HK-2 (cell line): ENCODE data around the gene DNAJB1.
A peak's percentile ranks its signal among the peaks of the same experiment; 100 is the strongest.
"Not testable (repeated sequence)": the region's sequence is repeated elsewhere in the genome, so short reads cannot be mapped to it uniquely, and the experiment has no call there.

ENCODE experiments used
- DNase-seq: peaks from one replicate; pipeline ENCODE4 v3.0.0-alpha.2; 2018; ENCODE audit not compliant: unreplicated experiment

Gene DNAJB1

GRCh38 chr19:14517840-14518505, at the start of gene DNAJB1:
Gene DNAJB1, minus strand, starts transcription at chr19:14518397. Its CDS starts 48 bp downstream, at chr19:14518349.
- peak; percentile 73 for DNase-seq

DNA sequence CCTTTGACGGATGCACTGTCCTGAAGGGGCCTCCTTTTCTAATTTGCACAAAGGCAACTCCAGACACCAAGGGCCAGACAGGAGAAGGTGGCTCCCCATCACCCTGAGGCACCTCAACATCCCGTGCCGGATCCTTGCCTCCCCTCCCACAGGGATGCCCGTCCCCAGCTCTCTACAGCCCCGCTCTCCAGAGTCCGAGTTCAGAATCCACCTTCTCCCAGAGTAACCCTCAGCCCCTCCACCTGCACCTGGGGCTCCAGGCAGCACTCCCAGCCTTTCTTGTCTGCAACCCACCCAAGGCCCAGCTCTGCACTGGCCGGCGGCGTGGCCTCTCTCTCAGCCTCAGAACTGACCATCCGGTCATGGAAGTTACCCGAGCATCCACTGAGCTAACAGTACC, 48.9 kb upstream of the DNAJB1 start:
- DNase-seq: no peak

GRCh38 chr19:14566712-14567077, 48.5 kb upstream of the DNAJB1 start:
- DNase-seq: no peak

DNA sequence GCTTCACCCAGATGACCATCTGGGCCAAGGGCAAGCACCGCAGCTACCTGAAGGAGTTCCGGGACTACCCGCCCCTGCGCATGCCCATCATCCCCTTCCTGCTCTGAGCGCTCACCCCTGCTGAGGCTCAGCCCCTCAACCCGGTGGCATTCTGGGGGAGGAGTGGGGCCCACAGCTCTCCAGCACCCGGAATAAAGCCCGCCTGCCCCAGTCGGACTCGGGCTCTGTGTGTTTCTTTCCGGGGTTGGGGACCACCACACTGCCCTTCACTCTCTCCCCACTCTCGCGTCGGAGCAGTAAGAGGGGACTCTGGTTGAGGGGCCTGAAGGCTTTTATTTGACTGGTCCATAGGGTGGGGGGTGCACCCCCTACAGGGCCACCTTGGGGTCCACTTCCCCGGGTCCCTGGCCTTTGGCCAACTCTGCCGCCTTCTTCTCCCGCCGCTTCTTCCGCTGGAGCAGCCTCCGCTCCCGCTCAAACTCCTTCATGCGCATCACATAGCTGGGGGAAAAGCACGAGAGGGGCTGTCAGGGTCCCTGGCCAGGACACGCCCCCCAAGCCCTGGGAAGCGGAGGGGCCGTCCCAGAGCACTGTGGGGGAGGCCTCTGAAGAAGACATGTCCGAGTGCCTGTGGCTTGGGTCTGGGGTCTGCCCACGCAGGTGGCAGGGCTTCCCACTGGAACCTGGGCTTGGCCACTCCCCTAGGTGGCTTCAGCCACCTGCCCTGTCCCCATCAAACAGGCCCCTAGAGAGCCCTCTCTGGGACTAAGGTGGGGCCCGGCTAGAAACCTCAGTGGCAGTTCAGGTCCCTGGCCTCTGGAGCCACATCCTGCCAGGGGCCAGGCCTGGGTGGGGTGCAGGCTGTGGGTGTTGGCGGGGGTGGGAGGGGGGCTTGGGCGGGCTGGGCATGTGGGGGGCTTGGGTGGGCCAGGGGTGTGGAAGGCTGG, 47.8 kb upstream of the DNAJB1 start:
- DNase-seq: no peak

GRCh38 chr19:14565298-14565679, 47.1 kb upstream of the DNAJB1 start:
- DNase-seq: no peak

DNA sequence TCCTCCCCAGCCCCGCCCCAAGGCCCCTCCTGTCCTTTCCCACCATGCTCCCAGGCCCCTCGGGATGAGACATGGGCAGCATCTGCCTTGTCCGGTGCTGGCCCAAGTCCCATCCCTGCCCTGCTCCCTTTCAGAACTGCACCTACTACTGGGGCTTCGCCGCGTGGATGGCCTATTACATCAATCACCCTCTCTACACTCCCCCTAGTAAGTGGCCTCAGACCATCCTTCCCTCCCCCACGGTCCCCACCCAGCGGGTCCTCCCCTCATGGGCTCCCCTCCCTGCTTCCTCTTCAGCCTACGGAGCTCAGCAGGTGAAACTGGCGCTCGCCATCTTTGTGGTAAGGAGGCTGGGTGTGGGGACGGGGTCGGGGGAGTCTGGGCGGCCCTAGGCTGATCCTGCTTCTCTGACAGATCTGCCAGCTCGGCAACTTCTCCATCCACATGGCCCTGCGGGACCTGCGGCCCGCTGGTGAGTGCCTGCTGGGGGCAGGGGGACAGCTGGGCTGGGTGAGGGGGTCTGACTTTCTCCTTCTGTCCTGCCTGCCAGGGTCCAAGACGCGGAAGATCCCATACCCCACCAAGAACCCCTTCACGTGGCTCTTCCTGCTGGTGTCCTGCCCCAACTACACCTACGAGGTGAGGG, 46.6 kb upstream of the DNAJB1 start:
- DNase-seq: not testable (repeated sequence)

DNA sequence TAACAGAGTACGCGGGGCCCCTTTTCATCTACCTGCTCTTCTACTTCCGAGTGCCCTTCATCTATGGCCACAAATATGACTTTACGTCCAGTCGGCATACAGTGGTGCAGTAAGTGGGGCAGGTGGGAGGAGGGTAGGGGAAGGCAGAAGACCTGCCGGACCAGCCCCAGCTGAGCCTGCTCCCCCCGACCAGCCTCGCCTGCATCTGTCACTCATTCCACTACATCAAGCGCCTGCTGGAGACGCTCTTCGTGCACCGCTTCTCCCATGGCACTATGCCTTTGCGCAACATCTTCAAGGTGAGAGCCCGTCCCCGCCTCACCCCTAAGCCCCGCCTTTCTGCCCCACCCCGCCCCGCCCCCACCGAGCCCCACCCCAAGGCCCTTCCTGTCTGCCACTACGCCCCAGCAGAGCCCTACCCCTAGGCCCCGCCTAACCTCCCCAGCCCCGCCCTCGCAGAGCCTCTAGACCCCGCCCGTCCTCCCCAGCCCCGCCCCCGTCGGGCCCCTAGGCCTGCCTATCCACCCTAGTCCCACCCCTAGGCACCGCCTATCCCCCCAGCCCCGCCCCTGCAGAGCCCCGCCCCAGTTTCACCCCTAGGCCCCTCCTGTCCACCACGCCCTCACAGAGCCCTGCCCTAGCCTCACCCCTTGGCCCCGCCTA, 45.9 kb upstream of the DNAJB1 start:
- no peak for DNase-seq

DNA sequence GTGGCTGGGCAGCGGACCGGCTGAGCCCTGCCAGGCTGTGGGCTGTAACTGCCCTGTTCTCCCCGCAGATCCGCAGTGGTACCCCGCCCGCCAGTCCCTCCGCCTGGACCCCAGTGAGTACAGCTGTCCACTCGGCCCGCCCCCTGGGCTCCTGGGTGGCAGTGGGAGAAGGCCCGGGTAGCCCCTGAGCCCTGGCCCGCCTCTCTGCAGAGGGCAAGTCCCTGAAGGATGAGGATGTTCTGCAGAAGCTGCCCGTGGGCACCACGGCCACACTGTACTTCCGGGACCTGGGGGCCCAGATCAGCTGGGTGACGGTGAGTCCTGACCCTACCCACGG, 45.4 kb upstream of the DNAJB1 start:
- no peak for DNase-seq

DNA sequence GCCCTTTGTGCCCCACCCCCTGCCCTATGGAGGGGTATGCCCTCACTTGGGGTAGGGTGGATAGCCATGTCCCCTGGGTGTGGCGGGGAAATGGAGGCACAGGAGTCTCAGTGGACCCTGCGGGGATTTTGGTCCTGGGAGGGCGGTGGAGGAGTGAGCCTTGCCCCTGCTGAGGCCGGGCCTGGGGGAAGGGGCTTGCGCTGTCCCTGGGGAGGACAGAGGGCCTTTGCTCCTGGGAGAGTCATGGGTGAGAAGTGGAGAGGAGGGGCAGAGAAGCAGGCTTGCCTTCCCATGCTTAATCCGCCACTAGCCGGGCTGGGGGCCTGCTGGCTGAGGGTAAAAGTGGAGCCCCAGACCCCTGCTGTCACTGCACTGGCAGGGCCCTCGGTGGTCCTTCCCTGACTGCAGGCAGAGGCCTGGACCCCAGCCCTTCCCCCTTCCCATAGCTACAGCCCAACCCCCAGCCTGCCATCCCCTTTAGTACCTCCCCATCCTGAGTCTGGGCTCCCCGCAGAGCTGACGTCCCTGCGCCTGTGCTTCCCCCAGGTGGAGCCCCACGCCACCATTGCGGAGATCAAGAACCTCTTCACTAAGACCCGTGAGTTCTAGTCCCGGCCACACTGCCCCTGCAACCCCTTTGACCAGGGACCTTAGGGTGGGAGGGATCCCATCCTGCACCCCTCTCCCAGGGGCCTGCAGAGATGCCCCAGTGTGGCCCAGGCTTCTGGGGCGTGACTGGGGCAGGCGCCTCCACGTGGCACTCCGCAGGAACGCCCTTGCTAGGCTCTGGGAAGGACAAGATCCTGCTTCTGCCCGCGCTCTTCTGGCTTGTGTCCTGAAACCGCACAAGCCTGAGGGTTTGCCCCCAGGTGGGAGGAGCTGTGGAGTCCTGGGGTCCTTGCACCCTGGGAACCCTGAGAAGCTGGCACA, 44.7 kb upstream of the DNAJB1 start:
- no peak for DNase-seq

- peak; percentile 67 for DNase-seq
These were observed 43.7 kb upstream of the DNAJB1 start for GRCh38 chr19:14561847-14562351.

GRCh38 chr19:14561249-14561648, 43.1 kb upstream of the DNAJB1 start:
- no peak for DNase-seq

DNA sequence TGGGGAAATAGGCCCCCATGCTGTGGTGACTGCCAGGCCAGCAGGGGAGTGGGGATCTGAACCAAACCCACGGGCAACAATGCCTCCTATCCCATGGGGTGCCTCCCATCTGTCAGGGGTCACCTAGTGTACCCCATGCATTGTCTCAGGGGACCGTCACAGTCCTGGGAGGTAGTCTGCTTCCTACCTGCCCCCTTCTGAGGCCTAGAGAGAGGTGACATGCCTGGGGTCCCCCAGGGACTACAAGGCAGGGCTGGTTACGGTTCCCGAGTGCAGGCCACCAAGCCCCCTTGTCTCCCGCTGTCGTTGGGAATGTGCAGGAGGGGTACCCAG, 42.5 kb upstream of the DNAJB1 start:
- DNase-seq: no peak

GRCh38 chr19:14559916-14560775, 41.9 kb upstream of the DNAJB1 start:
- DNase-seq: no peak

GRCh38 chr19:14558370-14559066, 40.3 kb upstream of the DNAJB1 start:
- DNase-seq: no peak

DNA sequence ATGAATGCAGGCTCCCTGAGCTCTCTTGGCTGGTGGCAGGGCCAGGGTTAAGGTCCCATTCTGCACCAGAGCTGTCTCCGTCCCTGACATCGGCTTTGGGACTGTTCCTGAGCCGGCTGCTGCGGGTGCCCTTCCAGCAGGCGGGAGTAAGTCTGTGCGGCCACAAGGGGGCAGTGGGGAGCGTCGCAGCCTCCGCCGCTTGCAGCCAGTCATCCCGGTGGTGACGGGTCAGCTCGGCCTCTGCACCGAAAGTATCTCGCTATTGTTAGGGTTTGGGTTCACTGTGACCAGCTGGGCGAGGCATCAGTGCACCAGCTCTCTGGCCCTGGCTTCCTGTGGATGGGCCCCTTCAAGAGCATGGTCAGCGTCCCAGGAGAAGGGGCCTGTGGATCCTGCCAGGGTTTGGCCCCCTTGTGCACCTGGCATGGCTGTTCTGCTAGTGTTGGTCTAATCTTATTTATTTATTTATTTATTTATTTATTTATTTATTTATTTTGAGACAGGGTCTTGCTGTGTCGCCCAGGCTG, 38.5 kb upstream of the DNAJB1 start:
- peak; percentile 73 for DNase-seq

DNA sequence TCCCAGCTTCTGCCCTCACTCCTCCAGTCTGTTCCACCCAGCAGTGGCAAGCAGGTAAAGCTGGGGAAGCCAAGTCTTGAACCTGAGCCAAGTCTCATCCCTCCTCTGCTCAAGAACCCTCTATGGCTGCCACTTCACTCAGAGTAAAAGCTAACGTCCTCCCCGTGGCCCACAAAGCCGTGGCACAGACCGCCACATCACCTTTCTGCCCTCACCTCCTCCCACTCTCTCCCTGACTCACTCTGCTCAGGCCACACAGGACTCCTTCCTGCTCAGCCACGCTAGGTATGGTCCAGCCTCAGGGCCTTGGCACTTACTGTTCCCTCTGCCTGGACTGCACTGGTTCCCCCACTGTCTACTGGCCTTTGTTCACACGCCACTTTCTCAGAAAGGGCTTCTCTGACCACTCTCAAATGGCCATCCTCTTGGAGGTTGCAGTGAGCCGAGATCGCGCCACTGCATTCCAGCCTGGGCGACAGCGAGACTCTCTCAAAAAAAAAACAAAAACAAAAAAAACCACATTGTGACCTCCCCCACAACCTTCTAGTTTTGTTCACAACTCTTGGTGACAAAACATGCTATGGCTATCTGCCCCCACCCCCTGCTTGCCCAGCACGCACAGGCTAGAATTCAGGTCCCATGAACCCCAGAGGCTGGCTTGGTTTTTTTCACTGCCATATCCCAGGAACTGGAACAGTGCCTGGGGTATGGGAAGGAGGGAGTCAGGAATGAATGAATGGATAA, 37.9 kb upstream of the DNAJB1 start:
- DNase-seq: peak; percentile 56

GRCh38 chr19:14554382-14554812, 36.2 kb upstream of the DNAJB1 start:
- no peak for DNase-seq

DNA sequence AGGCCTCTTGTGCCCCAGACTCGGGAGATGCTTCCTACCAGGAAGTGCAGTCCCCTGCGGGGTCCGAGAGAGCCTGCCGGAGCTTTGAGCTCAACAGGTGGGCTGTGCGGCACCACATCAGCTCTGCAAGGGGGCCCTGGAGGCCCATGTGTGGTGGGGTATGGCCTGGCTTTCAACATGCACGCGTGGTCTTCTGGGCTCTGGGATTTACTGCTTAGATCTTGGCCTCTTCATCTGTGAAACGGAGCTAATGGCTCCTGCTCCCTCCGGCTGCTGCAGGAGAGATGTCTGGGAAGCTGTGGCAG, 35.7 kb upstream of the DNAJB1 start:
- DNase-seq: no peak
